ENCODE measurements around the gene CHST6. TPM values are rescaled to one million over a fixed set of nuclear protein-coding genes. Genes with fewer than 3 reads are reported as not detected.
A peak's percentile ranks its signal among the peaks of the same experiment; 100 is the strongest.

CHST6 gene
- total RNA-seq, 1 experiment from 2014 or later = 6.8 TPM

- POLR2A ChIA-PET (ENCODE audit: unreplicated experiment) = no interaction called here
- H3K27ac ChIP-seq = no peak overlapping the region
- intact Hi-C loops (cut with micrococcal nuclease; ENCODE audit: unreplicated experiment) = no loop called here
Observed at GRCh38 chr16:75486014-75486675, 9.1 kb downstream of the CHST6 start.

GRCh38 chr16:75485230-75486013, 9.8 kb downstream of the CHST6 start:
- H3K36me3 ChIP-seq (ENCODE audit: low read depth) = no peaks in the 10 kb centered on the region
- H2AFZ ChIP-seq = no peak overlapping the region
- H3K27me3 ChIP-seq (ENCODE audit: insufficient read depth, low read depth) = no peaks in the 10 kb centered on the region
- H3K4me1 ChIP-seq (replicated peaks; ENCODE audit: insufficient read depth) = peaks cover 46% of the 10 kb centered on the region
- peaks cover 20% of the 10 kb centered on the region for H3F3A ChIP-seq (ENCODE audit: insufficient read depth, low read depth)
- peak overlapping the region; percentile 98 for H3K27ac ChIP-seq
- CTCF ChIA-PET = interaction anchor here (0.5 to 1.4 kb wide), 6 partner anchors 10 to 132 kb away, joined by 3 to 4 read pairs (median 4); partner anchors contain the start of gene CHST6
- H4K20me1 ChIP-seq (ENCODE audit: insufficient read depth) = no peaks in the 10 kb centered on the region
- no peak overlapping the region for H3K4me3 ChIP-seq
- intact Hi-C loops (cut with micrococcal nuclease; ENCODE audit: unreplicated experiment) = no loop called here
- no peaks in the 10 kb centered on the region for H3K9me2 ChIP-seq (ENCODE audit: insufficient read depth)
- BruUV-seq (replicated peaks) = TSS peak; percentile 52
- no peaks in the 10 kb centered on the region for H3K9me3 ChIP-seq (ENCODE audit: insufficient read depth, low read depth)
- POLR2A ChIA-PET (ENCODE audit: unreplicated experiment) = no interaction called here
- TF ChIP-seq EZH2 (IDR thresholded peaks at IDR 0.05; ENCODE audit: low read depth) (no peak), CTCF (conservative IDR thresholded peaks at IDR 0.05) (no peak)
- DNase-seq = no peak
- no peaks in the 10 kb centered on the region for H3K79me2 ChIP-seq (ENCODE audit: low read depth)
- H3K4me2 ChIP-seq = peak overlapping the region; percentile 75

More at GRCh38 chr16:75486014-75486675, 9.1 kb downstream of the CHST6 start:
- no peak overlapping the region for H3K4me2 ChIP-seq
- no TSS peak for BruUV-seq (replicated peaks)
- peak in 1 of 2 experiments; percentile 78 for DNase-seq
- no peaks in the 10 kb centered on the region for H4K20me1 ChIP-seq (ENCODE audit: insufficient read depth)
- H3K27me3 ChIP-seq (ENCODE audit: insufficient read depth, low read depth) = no peaks in the 10 kb centered on the region
- H3K79me2 ChIP-seq (ENCODE audit: low read depth) = no peaks in the 10 kb centered on the region
- no peak overlapping the region for H2AFZ ChIP-seq
- H3K9me2 ChIP-seq (ENCODE audit: insufficient read depth) = no peaks in the 10 kb centered on the region
- CTCF ChIA-PET = interaction anchor here (0.5 kb wide), 3 partner anchors 31 to 293 kb away, joined by 3 read pairs; no protein-coding TSS in a partner anchor
- H3K9me3 ChIP-seq (ENCODE audit: insufficient read depth, low read depth) = no peaks in the 10 kb centered on the region
- H3F3A ChIP-seq (ENCODE audit: insufficient read depth, low read depth) = peaks cover 20% of the 10 kb centered on the region
- no peak overlapping the region for H3K4me3 ChIP-seq
- no peaks in the 10 kb centered on the region for H3K36me3 ChIP-seq (ENCODE audit: low read depth)
- TF ChIP-seq CTCF (conservative IDR thresholded peaks at IDR 0.05) (no peak), EZH2 (IDR thresholded peaks at IDR 0.05; ENCODE audit: low read depth) (no peak)
- peaks cover 47% of the 10 kb centered on the region for H3K4me1 ChIP-seq (replicated peaks; ENCODE audit: insufficient read depth)

GRCh38 chr16:75483222-75483621, 12.0 kb downstream of the CHST6 start:
- peak; percentile 65 to 99 for DNase-seq
- Histone ChIP-seq H3K4me3 (peak overlapping the region; percentile 21; the same call in 1 of the 2 replicates), H3K27ac (peak overlapping the region; percentile 98), H3K9me3 (ENCODE audit: insufficient read depth, low read depth) (no peaks in the 10 kb centered on the region), H3K9me2 (ENCODE audit: insufficient read depth) (no peaks in the 10 kb centered on the region), H3K36me3 (ENCODE audit: low read depth) (no peaks in the 10 kb centered on the region), H3F3A (ENCODE audit: insufficient read depth, low read depth) (peaks cover 20% of the 10 kb centered on the region), H3K4me1 (replicated peaks; ENCODE audit: insufficient read depth) (peaks cover 46% of the 10 kb centered on the region), H3K27me3 (ENCODE audit: insufficient read depth, low read depth) (no peaks in the 10 kb centered on the region), H4K20me1 (ENCODE audit: insufficient read depth) (no peaks in the 10 kb centered on the region), H3K4me2 (peak overlapping the region; percentile 75), H2AFZ (no peak overlapping the region), H3K79me2 (ENCODE audit: low read depth) (no peaks in the 10 kb centered on the region)
- no TSS peak for BruUV-seq (replicated peaks)
- intact Hi-C loops (cut with micrococcal nuclease; ENCODE audit: unreplicated experiment) = no loop called here
- ChIA-PET POLR2A (ENCODE audit: unreplicated experiment) (interaction anchor here (0.5 to 1.2 kb wide), 4 partner anchors 73 to 284 kb away, joined by 3 to 10 read pairs (median 3); partner anchors contain the start of gene TMEM231), CTCF (no interaction called here)
- no peak for TF ChIP-seq CTCF (conservative IDR thresholded peaks at IDR 0.05)

All from PC-9 (cell line).